Measurements from ENCODE around the gene MALSU1. TPM values are rescaled to one million over a fixed set of nuclear protein-coding genes. Genes with fewer than 3 reads are reported as not detected.

Gene MALSU1
- total and polyA plus RNA-seq, 4 donors: 30.3 to 84.6 (median 40.5) TPM

DNA sequence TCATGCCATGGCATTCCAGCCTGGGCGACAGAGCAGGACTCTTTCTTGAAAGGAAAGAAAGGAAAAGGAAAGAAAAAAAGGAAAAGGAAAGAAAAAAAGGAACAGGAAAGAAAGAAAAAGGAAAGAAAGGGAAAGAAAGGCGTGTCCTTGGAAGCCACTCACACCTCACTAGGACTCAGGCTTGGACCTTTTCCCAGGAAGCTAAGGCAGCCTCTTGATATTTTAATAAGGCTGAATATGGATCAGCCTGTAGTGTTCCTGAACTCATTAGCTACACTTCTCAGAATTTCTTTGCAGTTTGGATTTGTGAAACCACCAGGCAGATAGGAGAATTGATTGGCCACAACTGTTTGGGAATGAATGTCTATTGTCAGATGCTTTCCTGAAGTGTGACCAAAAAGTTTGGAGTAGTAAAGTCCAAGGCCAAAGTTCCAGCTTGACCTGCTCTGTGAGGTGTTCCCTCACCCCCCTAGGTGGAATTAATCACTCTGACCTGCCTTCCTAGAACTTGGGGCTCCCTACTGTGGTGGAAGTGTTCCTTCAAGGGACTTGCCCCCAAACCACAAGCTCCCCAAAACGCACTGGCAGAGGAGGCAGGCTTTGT is 7.1 kb upstream of the MALSU1 start:
- no peaks in the 10 kb centered on the region for H3K36me3 ChIP-seq (ENCODE audit: control insufficient read depth in 4 of 4, insufficient read depth in 3 of 4, low read depth in 1 of 4, low read length in 3 of 4)

DNA sequence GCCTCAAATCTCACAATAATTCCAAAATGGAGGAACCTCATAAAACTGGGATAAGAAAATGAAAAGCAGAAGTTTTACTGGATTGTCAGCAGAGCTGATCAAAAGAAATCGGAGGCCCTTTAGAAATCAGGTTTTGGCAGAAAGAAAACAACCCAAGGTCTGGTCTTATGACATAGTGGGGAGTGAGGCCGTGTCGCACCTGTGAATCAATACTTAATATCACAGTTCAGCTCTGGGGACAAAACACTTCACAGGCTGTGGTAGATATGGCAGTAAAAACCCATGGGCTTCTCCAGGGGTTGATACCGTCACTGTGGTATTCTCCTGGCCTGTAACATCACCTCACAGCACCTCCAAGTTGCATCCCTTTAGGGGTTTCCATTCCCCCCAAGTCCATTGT is 6.5 kb upstream of the MALSU1 start:
- H3K36me3 ChIP-seq (ENCODE audit: control insufficient read depth in 4 of 4, insufficient read depth in 3 of 4, low read depth in 1 of 4, low read length in 3 of 4): no peaks in the 10 kb centered on the region
- WGBS: 69% methylated on average over 4 of the region's 4 CpGs
- H3K27ac ChIP-seq (ENCODE audit: low read depth in 1 of 2, low read length in 2 of 2): no peak overlapping the region
- no peak overlapping the region for H3K9ac ChIP-seq (ENCODE audit: low read depth in 1 of 2, low read length in 2 of 2)
- H3K27me3 ChIP-seq (ENCODE audit: control insufficient read depth in 4 of 4, insufficient read depth in 4 of 4, low read length in 3 of 4): no peaks in the 10 kb centered on the region
- DNase-seq (ENCODE audit: low spot score): no peak
- H3K4me1 ChIP-seq (ENCODE audit: control insufficient read depth in 4 of 4, insufficient read depth in 4 of 4, low read length in 3 of 4): peaks cover 0 to 18% (median 6%) of the 10 kb centered on the region in 4 donors
- H3K9me3 ChIP-seq (ENCODE audit: control insufficient read depth in 4 of 4, low read length in 3 of 4): no peaks in the 10 kb centered on the region
- no peak overlapping the region for H3K4me3 ChIP-seq (ENCODE audit: low read depth in 1 of 3, low read length in 3 of 3)
- TF ChIP-seq HNF4G (IDR thresholded peaks at IDR 0.05) (no peak), YY1 (IDR thresholded peaks at IDR 0.05) (no peak), TAF1 (conservative IDR thresholded peaks at IDR 0.05) (no peak), RAD21 (IDR thresholded peaks at IDR 0.05) (no peak), FOXA1 (IDR thresholded peaks at IDR 0.05) (no peak), JUND (IDR thresholded peaks at IDR 0.05) (no peak)
- TF ChIP-seq, protein P1, sequence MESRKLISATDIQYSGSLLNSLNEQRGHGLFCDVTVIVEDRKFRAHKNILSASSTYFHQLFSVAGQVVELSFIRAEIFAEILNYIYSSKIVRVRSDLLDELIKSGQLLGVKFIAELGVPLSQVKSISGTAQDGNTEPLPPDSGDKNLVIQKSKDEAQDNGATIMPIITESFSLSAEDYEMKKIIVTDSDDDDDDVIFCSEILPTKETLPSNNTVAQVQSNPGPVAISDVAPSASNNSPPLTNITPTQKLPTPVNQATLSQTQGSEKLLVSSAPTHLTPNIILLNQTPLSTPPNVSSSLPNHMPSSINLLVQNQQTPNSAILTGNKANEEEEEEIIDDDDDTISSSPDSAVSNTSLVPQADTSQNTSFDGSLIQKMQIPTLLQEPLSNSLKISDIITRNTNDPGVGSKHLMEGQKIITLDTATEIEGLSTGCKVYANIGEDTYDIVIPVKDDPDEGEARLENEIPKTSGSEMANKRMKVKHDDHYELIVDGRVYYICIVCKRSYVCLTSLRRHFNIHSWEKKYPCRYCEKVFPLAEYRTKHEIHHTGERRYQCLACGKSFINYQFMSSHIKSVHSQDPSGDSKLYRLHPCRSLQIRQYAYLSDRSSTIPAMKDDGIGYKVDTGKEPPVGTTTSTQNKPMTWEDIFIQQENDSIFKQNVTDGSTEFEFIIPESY (IDR thresholded peaks at IDR 0.05): no peak
- TF ChIP-seq, protein P2, sequence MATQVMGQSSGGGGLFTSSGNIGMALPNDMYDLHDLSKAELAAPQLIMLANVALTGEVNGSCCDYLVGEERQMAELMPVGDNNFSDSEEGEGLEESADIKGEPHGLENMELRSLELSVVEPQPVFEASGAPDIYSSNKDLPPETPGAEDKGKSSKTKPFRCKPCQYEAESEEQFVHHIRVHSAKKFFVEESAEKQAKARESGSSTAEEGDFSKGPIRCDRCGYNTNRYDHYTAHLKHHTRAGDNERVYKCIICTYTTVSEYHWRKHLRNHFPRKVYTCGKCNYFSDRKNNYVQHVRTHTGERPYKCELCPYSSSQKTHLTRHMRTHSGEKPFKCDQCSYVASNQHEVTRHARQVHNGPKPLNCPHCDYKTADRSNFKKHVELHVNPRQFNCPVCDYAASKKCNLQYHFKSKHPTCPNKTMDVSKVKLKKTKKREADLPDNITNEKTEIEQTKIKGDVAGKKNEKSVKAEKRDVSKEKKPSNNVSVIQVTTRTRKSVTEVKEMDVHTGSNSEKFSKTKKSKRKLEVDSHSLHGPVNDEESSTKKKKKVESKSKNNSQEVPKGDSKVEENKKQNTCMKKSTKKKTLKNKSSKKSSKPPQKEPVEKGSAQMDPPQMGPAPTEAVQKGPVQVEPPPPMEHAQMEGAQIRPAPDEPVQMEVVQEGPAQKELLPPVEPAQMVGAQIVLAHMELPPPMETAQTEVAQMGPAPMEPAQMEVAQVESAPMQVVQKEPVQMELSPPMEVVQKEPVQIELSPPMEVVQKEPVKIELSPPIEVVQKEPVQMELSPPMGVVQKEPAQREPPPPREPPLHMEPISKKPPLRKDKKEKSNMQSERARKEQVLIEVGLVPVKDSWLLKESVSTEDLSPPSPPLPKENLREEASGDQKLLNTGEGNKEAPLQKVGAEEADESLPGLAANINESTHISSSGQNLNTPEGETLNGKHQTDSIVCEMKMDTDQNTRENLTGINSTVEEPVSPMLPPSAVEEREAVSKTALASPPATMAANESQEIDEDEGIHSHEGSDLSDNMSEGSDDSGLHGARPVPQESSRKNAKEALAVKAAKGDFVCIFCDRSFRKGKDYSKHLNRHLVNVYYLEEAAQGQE (IDR thresholded peaks at IDR 0.05): no peak
- TF ChIP-seq, protein P3, sequence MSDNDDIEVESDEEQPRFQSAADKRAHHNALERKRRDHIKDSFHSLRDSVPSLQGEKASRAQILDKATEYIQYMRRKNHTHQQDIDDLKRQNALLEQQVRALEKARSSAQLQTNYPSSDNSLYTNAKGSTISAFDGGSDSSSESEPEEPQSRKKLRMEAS (IDR thresholded peaks at IDR 0.05): no peak

More for the DNA sequence above, 7.1 kb upstream of the MALSU1 start:
- TF ChIP-seq EGR1 (IDR thresholded peaks at IDR 0.05; ENCODE audit: low read depth in 2 of 2) (no peak), RXRA (IDR thresholded peaks at IDR 0.05) (no peak), FOXA2 (IDR thresholded peaks at IDR 0.05) (no peak), JUND (IDR thresholded peaks at IDR 0.05) (no peak), SP1 (IDR thresholded peaks at IDR 0.05) (no peak), NR2F2 (IDR thresholded peaks at IDR 0.05) (no peak), HNF4A (conservative IDR thresholded peaks at IDR 0.05) (no peak), YY1 (IDR thresholded peaks at IDR 0.05) (no peak), RAD21 (IDR thresholded peaks at IDR 0.05) (no peak), FOXA1 (IDR thresholded peaks at IDR 0.05) (no peak), ATF3 (IDR thresholded peaks at IDR 0.05) (no peak), GABPA (IDR thresholded peaks at IDR 0.05 in 1 of 2, conservative IDR thresholded peaks at IDR 0.05 in 1 of 2) (no peak)
- TF ChIP-seq, protein P3 (IDR thresholded peaks at IDR 0.05): no peak
- TF ChIP-seq, protein P4, sequence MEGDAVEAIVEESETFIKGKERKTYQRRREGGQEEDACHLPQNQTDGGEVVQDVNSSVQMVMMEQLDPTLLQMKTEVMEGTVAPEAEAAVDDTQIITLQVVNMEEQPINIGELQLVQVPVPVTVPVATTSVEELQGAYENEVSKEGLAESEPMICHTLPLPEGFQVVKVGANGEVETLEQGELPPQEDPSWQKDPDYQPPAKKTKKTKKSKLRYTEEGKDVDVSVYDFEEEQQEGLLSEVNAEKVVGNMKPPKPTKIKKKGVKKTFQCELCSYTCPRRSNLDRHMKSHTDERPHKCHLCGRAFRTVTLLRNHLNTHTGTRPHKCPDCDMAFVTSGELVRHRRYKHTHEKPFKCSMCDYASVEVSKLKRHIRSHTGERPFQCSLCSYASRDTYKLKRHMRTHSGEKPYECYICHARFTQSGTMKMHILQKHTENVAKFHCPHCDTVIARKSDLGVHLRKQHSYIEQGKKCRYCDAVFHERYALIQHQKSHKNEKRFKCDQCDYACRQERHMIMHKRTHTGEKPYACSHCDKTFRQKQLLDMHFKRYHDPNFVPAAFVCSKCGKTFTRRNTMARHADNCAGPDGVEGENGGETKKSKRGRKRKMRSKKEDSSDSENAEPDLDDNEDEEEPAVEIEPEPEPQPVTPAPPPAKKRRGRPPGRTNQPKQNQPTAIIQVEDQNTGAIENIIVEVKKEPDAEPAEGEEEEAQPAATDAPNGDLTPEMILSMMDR (IDR thresholded peaks at IDR 0.05; ENCODE audit: low read depth, low read length, missing input control): no peak
- TF ChIP-seq, protein P2 (IDR thresholded peaks at IDR 0.05): no peak
- Histone ChIP-seq H3K9me3 (ENCODE audit: control insufficient read depth in 4 of 4, low read length in 3 of 4) (no peaks in the 10 kb centered on the region), H3K27ac (ENCODE audit: low read depth in 1 of 2, low read length in 2 of 2) (no peak overlapping the region), H3K27me3 (ENCODE audit: control insufficient read depth in 4 of 4, insufficient read depth in 4 of 4, low read length in 3 of 4) (no peaks in the 10 kb centered on the region), H3K4me3 (ENCODE audit: low read depth in 1 of 3, low read length in 3 of 3) (no peak overlapping the region), H3K4me1 (ENCODE audit: control insufficient read depth in 4 of 4, insufficient read depth in 4 of 4, low read length in 3 of 4) (peaks cover 0 to 18% (median 6%) of the 10 kb centered on the region in 4 donors), H3K9ac (ENCODE audit: low read depth in 1 of 2, low read length in 2 of 2) (no peak overlapping the region)
- no peak for DNase-seq (ENCODE audit: low spot score)
- 83% methylated on average over 3 of the region's 3 CpGs for WGBS

All from liver (tissue), 9 donors.